GDM1 (cell line): ENCODE measurements around the gene THPO.

Experiments
- DNase-seq: peaks from one replicate; lab custom pipeline; 2025; lab: John Stamatoyannopoulos, UW

Gene THPO

GRCh38 chr3:184333700-184334099 lies 44.3 kb downstream of the THPO start:
- no peak for DNase-seq

- no peak for DNase-seq
These were observed 44.8 kb downstream of the THPO start for GRCh38 chr3:184333190-184333589.

- DNase-seq = no peak
These were observed 45.5 kb downstream of the THPO start for GRCh38 chr3:184332370-184333090.

GRCh38 chr3:184328516-184328915 lies 49.5 kb downstream of the THPO start:
- no peak for DNase-seq

GRCh38 chr3:184327171-184327570 lies 50.8 kb downstream of the THPO start:
- DNase-seq = no peak

DNA sequence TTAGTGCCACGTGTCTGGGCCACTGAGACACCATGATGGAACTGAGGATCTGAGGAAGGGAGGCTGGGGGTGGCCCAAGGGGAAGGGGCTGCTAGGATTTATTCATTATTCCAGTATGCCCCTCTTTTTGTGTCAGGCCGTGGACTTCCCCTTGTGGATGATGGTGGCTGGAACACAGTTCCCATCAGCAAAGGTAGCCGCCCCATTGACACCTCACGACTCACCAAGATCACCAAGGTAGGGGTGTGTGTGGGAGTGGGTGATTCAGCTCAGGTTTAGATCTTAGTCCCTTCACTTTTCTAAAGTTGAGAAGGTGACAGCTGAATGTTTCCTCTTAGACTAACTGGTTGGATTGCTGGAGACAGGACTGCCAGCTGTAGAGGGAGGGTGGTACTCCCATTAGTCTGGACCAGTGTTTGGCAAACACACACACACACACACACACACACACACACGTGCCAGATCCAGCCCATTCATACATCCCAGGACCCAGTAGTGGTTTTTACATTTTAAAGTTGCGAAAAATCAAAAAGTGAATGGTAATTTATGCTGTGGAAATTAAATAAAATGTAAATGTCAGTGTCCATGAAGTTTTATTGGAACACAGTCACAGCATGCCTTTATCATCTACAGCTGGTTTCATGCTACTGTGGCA lies 52.2 kb downstream of the THPO start:
- DNase-seq = no peak

- no peak for DNase-seq
These were observed 52.7 kb downstream of the THPO start for GRCh38 chr3:184325269-184325668.

- no peak for DNase-seq
These were observed 54.3 kb downstream of the THPO start for GRCh38 chr3:184323696-184324095.

GRCh38 chr3:184322731-184323487 lies 55.1 kb downstream of the THPO start:
- DNase-seq = no peak
